ENCODE measurements around the gene CSNK1G2. TPM values are rescaled to one million over a fixed set of nuclear protein-coding genes. Genes with fewer than 3 reads are reported as not detected.

Gene CSNK1G2
- polyA plus RNA-seq, 1 donor from 2014 or later = 110 TPM

GRCh38 chr19:1896508-1896907, 44.5 kb upstream of the CSNK1G2 start:
- no peaks in the 10 kb centered on the region for H3F3A ChIP-seq (ENCODE audit: insufficient read depth, low read length, poor library complexity, severe bottlenecking)
- H2AFZ ChIP-seq (ENCODE audit: low read depth, low read length) = no peak overlapping the region
- H3K9me2 ChIP-seq (ENCODE audit: insufficient read depth, low read length) = no peaks in the 10 kb centered on the region
- TF ChIP-seq, protein P1, sequence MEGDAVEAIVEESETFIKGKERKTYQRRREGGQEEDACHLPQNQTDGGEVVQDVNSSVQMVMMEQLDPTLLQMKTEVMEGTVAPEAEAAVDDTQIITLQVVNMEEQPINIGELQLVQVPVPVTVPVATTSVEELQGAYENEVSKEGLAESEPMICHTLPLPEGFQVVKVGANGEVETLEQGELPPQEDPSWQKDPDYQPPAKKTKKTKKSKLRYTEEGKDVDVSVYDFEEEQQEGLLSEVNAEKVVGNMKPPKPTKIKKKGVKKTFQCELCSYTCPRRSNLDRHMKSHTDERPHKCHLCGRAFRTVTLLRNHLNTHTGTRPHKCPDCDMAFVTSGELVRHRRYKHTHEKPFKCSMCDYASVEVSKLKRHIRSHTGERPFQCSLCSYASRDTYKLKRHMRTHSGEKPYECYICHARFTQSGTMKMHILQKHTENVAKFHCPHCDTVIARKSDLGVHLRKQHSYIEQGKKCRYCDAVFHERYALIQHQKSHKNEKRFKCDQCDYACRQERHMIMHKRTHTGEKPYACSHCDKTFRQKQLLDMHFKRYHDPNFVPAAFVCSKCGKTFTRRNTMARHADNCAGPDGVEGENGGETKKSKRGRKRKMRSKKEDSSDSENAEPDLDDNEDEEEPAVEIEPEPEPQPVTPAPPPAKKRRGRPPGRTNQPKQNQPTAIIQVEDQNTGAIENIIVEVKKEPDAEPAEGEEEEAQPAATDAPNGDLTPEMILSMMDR (IDR thresholded peaks at IDR 0.05; ENCODE audit: poor library complexity, severe bottlenecking) = no peak
- TF ChIP-seq MXI1 (conservative IDR thresholded peaks at IDR 0.05; ENCODE audit: poor library complexity, severe bottlenecking) (no peak), EZH2 (IDR thresholded peaks at IDR 0.05; ENCODE audit: borderline replicate concordance, insufficient read depth, low read length, poor library complexity, severe bottlenecking) (no peak), RAD21 (conservative IDR thresholded peaks at IDR 0.05) (no peak), POLR2AphosphoS5 (IDR thresholded peaks at IDR 0.05) (no peak), EP300 (conservative IDR thresholded peaks at IDR 0.05; ENCODE audit: poor library complexity, severe bottlenecking) (no peak), TAF1 (IDR thresholded peaks at IDR 0.05; ENCODE audit: low read depth) (no peak), SMC3 (conservative IDR thresholded peaks at IDR 0.05; ENCODE audit: poor library complexity) (no peak)
- TF ChIP-seq, protein P2, sequence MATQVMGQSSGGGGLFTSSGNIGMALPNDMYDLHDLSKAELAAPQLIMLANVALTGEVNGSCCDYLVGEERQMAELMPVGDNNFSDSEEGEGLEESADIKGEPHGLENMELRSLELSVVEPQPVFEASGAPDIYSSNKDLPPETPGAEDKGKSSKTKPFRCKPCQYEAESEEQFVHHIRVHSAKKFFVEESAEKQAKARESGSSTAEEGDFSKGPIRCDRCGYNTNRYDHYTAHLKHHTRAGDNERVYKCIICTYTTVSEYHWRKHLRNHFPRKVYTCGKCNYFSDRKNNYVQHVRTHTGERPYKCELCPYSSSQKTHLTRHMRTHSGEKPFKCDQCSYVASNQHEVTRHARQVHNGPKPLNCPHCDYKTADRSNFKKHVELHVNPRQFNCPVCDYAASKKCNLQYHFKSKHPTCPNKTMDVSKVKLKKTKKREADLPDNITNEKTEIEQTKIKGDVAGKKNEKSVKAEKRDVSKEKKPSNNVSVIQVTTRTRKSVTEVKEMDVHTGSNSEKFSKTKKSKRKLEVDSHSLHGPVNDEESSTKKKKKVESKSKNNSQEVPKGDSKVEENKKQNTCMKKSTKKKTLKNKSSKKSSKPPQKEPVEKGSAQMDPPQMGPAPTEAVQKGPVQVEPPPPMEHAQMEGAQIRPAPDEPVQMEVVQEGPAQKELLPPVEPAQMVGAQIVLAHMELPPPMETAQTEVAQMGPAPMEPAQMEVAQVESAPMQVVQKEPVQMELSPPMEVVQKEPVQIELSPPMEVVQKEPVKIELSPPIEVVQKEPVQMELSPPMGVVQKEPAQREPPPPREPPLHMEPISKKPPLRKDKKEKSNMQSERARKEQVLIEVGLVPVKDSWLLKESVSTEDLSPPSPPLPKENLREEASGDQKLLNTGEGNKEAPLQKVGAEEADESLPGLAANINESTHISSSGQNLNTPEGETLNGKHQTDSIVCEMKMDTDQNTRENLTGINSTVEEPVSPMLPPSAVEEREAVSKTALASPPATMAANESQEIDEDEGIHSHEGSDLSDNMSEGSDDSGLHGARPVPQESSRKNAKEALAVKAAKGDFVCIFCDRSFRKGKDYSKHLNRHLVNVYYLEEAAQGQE (IDR thresholded peaks at IDR 0.05; ENCODE audit: borderline replicate concordance) = no peak
- no peaks in the 10 kb centered on the region for H3K9me3 ChIP-seq (ENCODE audit: low read length)
- H3K4me2 ChIP-seq (ENCODE audit: low read length) = no peak overlapping the region
- H3K79me2 ChIP-seq (replicated peaks; ENCODE audit: insufficient read depth, low read length) = no peaks in the 10 kb centered on the region
- H3K36me3 ChIP-seq (ENCODE audit: insufficient read depth, low read length) = no peaks in the 10 kb centered on the region
- no peak overlapping the region for H3K9ac ChIP-seq (ENCODE audit: low read length)
- no peaks in the 10 kb centered on the region for H4K20me1 ChIP-seq (ENCODE audit: insufficient read depth)
- no peak overlapping the region for H3K27ac ChIP-seq (ENCODE audit: low read length)
- no peak overlapping the region for H3K4me3 ChIP-seq (ENCODE audit: low read length)
- no peaks in the 10 kb centered on the region for H3K27me3 ChIP-seq (ENCODE audit: insufficient read depth, low read depth, low read length)

- H3F3A ChIP-seq (ENCODE audit: insufficient read depth, low read length, poor library complexity, severe bottlenecking) = no peaks in the 10 kb centered on the region
- no peak overlapping the region for H3K27ac ChIP-seq (ENCODE audit: low read length)
- no peaks in the 10 kb centered on the region for H3K9me3 ChIP-seq (ENCODE audit: low read length)
- no peak for TF ChIP-seq TAF1 (IDR thresholded peaks at IDR 0.05; ENCODE audit: low read depth)
- TF ChIP-seq, protein P2 (IDR thresholded peaks at IDR 0.05; ENCODE audit: borderline replicate concordance) = no peak
- H4K20me1 ChIP-seq (ENCODE audit: insufficient read depth) = no peaks in the 10 kb centered on the region
- H3K79me2 ChIP-seq (replicated peaks; ENCODE audit: insufficient read depth, low read length) = peaks cover 7% of the 10 kb centered on the region
- H3K36me3 ChIP-seq (ENCODE audit: insufficient read depth, low read length) = no peaks in the 10 kb centered on the region
- H3K27me3 ChIP-seq (ENCODE audit: insufficient read depth, low read depth, low read length) = no peaks in the 10 kb centered on the region
- H3K9ac ChIP-seq (ENCODE audit: low read length) = no peak overlapping the region
- no peak overlapping the region for H2AFZ ChIP-seq (ENCODE audit: low read depth, low read length)
- no peak overlapping the region for H3K4me3 ChIP-seq (ENCODE audit: low read length)
- no peaks in the 10 kb centered on the region for H3K9me2 ChIP-seq (ENCODE audit: insufficient read depth, low read length)
- no peak overlapping the region for H3K4me2 ChIP-seq (ENCODE audit: low read length)
Measured at GRCh38 chr19:1901940-1902404, 39.0 kb upstream of the CSNK1G2 start.

All from neural cell (in vitro differentiated cells).